Central memory CD8-positive, alpha-beta T cell (primary cell): ENCODE results near the gene IGLL1.
A peak's percentile ranks its signal among the peaks of the same experiment; 100 is the strongest.
"Not testable (repeated sequence)": the region's sequence is repeated elsewhere in the genome, so short reads cannot be mapped to it uniquely, and the experiment has no call there.

Source experiments
- ATAC-seq: fragments of 150-1000 bp; cut with Tn5 transposase; replicated peaks from 2 replicates; pipeline ENCODE4 v1.10.0; 2022; ENCODE audit warnings: mild to moderate bottlenecking, moderate FRiP score, moderate number of reproducible peaks; ENCODE audit not compliant: poor library complexity, severe bottlenecking; ENCODE audit errors: extremely low read depth
- DNase-seq, 2 donors: peaks; one replicate each; pipeline ENCODE4 v3.0.0; 2021; ENCODE audit warnings: low spot score in 2 of 2
- H3K27ac Mint-ChIP-seq: one replicate; pipeline ENCODE4 v1.8.0; 2022; ENCODE audit warnings: low read depth, mild to moderate bottlenecking, moderate library complexity, mixed read lengths
- H3K27me3 Mint-ChIP-seq: one replicate; pipeline ENCODE4 v1.8.0; 2022; ENCODE audit warnings: mixed read lengths
- H3K36me3 Mint-ChIP-seq: one replicate; pipeline ENCODE4 v1.8.0; 2022; ENCODE audit warnings: mild to moderate bottlenecking, moderate library complexity, mixed read lengths; ENCODE audit not compliant: insufficient read depth
- H3K4me1 Mint-ChIP-seq: one replicate; pipeline ENCODE4 v1.8.0; 2022; ENCODE audit warnings: mixed read lengths
- H3K4me3 Mint-ChIP-seq: one replicate; pipeline ENCODE4 v1.8.0; 2022; ENCODE audit warnings: mild to moderate bottlenecking, moderate library complexity, mixed read lengths
- H3K9me3 Mint-ChIP-seq: one replicate; pipeline ENCODE4 v1.8.0; 2022; ENCODE audit warnings: mixed read lengths

Gene IGLL1

DNA sequence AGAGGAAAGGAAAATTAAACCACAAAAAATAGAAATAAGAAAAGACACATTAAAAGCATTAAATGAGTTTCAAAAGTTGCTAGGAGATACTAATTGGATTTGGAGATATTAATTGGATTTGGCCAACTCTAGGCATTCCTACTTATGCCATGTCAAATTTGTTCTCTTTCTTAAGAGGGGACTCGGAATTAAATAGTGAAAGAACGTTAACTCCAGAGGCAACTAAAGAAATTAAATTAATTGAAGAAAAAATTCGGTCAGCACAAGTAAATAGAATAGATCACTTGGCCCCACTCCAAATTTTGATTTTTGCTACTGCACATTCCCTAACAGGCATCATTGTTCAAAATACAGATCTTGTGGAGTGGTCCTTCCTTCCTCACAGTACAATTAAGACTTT lies 37.7 kb downstream of the IGLL1 start:
- not testable (repeated sequence) for H3K4me3 Mint-ChIP-seq, ATAC-seq, H3K27me3 Mint-ChIP-seq, H3K9me3 Mint-ChIP-seq, H3K36me3 Mint-ChIP-seq, DNase-seq, H3K27ac Mint-ChIP-seq
- peaks cover 10% of the 10 kb centered on the region for H3K4me1 Mint-ChIP-seq

DNA sequence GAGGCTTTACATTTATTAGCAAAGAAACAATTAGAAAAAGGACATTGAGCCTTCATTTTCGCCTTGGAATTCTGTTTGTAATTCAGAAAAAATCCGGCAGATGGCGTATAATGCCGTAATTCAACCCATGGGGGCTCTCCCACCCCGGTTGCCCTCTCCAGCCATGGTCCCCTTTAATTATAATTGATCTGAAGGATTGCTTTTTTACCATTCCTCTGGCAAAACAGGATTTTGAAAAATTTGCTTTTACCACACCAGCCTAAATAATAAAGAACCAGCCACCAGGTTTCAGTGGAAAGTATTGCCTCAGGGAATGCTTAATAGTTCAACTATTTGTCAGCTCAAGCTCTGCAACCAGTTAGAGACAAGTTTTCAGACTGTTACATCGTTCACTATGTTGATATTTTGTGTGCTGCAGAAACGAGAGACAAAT lies 38.2 kb downstream of the IGLL1 start:
- H3K9me3 Mint-ChIP-seq, H3K36me3 Mint-ChIP-seq, DNase-seq, H3K27me3 Mint-ChIP-seq, ATAC-seq, H3K4me3 Mint-ChIP-seq, H3K27ac Mint-ChIP-seq: not testable (repeated sequence)
- H3K4me1 Mint-ChIP-seq: peaks cover 10% of the 10 kb centered on the region

DNA sequence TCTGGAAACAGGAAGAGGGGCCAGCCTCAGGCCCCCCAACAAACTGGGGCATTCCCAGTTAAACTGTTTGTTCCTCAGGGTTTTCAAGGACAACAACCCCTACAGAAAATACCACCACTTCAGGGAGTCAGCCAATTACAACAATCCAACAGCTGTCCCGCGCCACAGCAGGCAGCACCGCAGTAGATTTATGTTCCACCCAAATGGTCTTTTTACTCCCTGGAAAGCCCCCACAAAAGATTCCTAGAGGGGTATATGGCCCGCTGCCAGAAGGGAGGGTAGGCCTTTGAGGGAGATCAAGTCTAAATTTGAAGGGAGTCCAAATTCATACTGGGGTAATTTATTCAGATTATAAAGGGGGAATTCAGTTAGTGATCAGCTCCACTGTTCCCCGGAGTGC lies 39.3 kb downstream of the IGLL1 start:
- H3K4me1 Mint-ChIP-seq: peaks cover 10% of the 10 kb centered on the region
- H3K9me3 Mint-ChIP-seq, DNase-seq, H3K27me3 Mint-ChIP-seq, ATAC-seq, H3K27ac Mint-ChIP-seq, H3K4me3 Mint-ChIP-seq, H3K36me3 Mint-ChIP-seq: not testable (repeated sequence)

DNA sequence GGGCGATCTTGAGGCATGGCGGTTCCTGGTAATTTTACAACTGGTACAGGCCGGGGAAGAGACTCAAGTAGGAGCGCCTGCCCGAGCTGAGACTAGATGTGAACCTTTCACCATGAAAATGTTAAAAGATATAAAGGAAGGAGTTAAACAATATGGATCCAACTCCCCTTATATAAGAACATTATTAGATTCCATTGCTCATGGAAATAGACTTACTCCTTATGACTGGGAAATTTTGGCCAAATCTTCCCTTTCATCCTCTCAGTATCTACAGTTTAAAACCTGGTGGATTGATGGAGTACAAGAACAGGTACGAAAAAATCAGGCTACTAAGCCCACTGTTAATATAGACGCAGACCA lies 40.3 kb downstream of the IGLL1 start:
- not testable (repeated sequence) for H3K27ac Mint-ChIP-seq, H3K4me3 Mint-ChIP-seq, DNase-seq, H3K27me3 Mint-ChIP-seq, H3K36me3 Mint-ChIP-seq, ATAC-seq, H3K9me3 Mint-ChIP-seq
- peaks cover 10% of the 10 kb centered on the region for H3K4me1 Mint-ChIP-seq

DNA sequence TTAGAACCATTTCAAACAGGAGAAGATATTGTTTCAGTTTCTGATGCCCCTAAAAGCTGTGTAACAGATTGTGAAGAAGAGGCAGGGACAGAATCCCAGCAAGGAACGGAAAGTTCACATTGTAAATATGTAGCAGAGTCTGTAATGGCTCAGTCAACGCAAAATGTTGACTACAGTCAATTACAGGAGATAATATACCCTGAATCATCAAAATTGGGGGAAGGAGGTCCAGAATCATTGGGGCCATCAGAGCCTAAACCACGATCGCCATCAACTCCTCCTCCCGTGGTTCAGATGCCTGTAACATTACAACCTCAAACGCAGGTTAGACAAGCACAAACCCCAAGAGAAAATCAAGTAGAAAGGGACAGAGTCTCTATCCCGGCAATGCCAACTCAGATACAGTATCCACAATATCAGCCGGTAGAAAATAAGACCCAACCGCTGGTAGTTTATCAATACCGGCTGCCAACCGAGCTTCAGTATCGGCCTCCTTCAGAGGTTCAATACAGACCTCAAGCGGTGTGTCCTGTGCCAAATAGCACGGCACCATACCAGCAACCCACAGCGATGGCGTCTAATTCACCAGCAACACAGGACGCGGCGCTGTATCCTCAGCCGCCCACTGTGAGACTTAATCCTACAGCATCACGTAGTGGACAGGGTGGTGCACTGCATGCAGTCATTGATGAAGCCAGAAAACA lies 40.8 kb downstream of the IGLL1 start:
- no peak overlapping the region for H3K27ac Mint-ChIP-seq
- no peaks in the 10 kb centered on the region for H3K9me3 Mint-ChIP-seq
- peak; percentile 97 for ATAC-seq
- DNase-seq: peak; percentile 51 to 61
- H3K27me3 Mint-ChIP-seq: no peaks in the 10 kb centered on the region
- peak overlapping the region; percentile 14 for H3K4me3 Mint-ChIP-seq
- peaks cover 10% of the 10 kb centered on the region for H3K4me1 Mint-ChIP-seq
- peaks cover 2% of the 10 kb centered on the region for H3K36me3 Mint-ChIP-seq

DNA sequence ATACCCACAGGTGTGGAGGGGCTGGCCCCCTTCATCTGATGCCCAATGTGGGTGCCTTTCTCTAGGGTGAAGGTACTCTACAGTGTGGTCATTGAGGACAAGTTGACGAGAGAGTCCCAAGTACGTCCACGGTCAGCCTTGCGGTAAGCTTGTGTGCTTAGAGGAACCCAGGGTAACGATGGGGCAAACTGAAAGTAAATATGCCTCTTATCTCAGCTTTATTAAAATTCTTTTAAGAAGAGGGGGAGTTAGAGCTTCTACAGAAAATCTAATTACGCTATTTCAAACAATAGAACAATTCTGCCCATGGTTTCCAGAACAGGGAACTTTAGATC lies 41.4 kb downstream of the IGLL1 start:
- H3K27ac Mint-ChIP-seq, DNase-seq, H3K27me3 Mint-ChIP-seq, H3K36me3 Mint-ChIP-seq, H3K9me3 Mint-ChIP-seq, ATAC-seq, H3K4me3 Mint-ChIP-seq: not testable (repeated sequence)
- peaks cover 10% of the 10 kb centered on the region for H3K4me1 Mint-ChIP-seq

DNA sequence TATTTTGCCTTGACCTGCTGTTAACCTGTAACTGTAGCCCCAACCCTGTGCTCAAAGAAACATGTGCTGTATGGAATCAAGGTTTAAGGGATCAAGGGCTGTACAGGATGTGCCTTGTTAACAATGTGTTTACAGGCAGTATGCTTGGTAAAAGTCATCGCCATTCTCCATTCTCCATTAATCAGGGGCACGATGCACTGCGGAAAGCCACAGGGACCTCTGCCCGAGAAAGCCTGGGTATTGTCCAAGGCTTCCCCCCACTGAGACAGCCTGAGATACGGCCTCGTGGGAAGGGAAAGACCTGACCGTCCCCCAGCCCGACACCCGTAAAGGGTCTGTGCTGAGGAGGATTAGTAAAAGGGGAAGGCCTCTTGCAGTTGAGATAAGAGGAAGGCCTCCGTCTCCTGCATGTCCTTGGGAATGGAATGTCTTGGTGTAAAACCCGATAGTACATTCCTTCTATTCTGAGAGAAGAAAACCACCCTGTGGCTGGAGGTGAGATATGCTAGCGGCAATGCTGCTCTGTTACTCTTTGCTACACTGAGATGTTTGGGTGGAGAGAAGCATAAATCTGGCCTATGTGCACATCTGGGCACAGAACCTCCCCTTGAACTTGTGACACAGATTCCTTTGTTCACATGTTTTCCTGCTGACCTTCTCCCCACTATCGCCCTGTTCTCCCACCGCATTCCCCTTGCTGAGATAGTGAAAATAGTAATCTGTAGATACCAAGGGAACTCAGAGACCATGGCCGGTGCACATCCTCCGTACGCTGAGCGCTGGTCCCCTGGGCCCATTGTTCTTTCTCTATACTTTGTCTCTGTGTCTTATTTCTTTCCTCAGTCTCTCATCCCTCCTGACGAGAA lies 42.0 kb downstream of the IGLL1 start:
- H3K4me3 Mint-ChIP-seq, DNase-seq, H3K27ac Mint-ChIP-seq, ATAC-seq, H3K36me3 Mint-ChIP-seq, H3K9me3 Mint-ChIP-seq, H3K27me3 Mint-ChIP-seq: not testable (repeated sequence)
- peaks cover 10% of the 10 kb centered on the region for H3K4me1 Mint-ChIP-seq

DNA sequence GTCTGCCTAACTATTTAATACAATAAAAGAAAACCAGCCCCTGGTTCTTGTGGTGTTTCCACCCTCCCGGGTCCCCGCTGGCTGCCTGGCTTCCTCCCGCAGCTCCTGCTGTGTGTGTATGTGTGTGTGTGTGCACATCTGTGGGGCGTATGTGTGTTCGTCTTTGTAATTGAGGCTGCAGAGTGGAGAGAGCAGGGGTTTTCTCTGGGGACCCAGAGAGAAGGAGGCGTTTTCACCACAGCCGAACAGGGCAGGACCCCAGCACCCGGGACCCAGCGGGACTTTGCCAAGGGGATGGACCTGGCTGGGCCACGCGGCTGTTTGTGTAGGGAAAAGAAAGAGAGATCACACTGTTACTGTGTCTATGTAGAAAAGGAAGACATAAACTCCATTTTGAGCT lies 42.7 kb downstream of the IGLL1 start:
- no peaks in the 10 kb centered on the region for H3K27me3 Mint-ChIP-seq
- ATAC-seq: no peak
- H3K9me3 Mint-ChIP-seq: no peaks in the 10 kb centered on the region
- peaks cover 10% of the 10 kb centered on the region for H3K4me1 Mint-ChIP-seq
- H3K27ac Mint-ChIP-seq: no peak overlapping the region
- H3K36me3 Mint-ChIP-seq: peaks cover 2% of the 10 kb centered on the region
- DNase-seq: no peak
- H3K4me3 Mint-ChIP-seq: no peak overlapping the region

DNA sequence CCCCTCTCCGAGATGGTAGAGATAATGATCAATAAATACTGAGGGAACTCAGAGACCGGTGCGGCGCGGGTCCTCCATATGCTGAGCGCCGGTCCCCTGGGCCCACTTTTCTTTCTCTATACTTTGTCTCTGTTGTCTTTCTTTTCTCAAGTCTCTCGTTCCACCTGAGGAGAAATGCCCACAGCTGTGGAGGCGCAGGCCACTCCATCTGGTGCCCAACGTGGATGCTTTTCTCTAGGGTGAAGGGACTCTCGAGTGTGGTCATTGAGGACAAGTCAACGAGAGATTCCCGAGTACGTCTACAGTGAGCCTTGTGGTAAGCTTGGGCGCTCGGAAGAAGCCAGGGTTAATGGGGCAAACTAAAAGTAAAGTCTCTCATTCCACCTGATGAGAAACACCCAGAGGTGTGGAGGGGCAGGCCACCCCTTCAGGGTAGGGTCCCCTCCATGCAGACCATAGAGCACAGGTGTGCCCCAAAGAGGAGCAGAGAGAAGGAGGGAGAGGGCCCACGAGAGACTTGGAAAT lies 43.2 kb downstream of the IGLL1 start:
- DNase-seq: no peak
- no peak for ATAC-seq
- H3K4me1 Mint-ChIP-seq: peaks cover 10% of the 10 kb centered on the region
- no peak overlapping the region for H3K27ac Mint-ChIP-seq
- H3K36me3 Mint-ChIP-seq: peaks cover 2% of the 10 kb centered on the region
- no peaks in the 10 kb centered on the region for H3K9me3 Mint-ChIP-seq
- H3K27me3 Mint-ChIP-seq: no peaks in the 10 kb centered on the region
- H3K4me3 Mint-ChIP-seq: no peak overlapping the region

DNA sequence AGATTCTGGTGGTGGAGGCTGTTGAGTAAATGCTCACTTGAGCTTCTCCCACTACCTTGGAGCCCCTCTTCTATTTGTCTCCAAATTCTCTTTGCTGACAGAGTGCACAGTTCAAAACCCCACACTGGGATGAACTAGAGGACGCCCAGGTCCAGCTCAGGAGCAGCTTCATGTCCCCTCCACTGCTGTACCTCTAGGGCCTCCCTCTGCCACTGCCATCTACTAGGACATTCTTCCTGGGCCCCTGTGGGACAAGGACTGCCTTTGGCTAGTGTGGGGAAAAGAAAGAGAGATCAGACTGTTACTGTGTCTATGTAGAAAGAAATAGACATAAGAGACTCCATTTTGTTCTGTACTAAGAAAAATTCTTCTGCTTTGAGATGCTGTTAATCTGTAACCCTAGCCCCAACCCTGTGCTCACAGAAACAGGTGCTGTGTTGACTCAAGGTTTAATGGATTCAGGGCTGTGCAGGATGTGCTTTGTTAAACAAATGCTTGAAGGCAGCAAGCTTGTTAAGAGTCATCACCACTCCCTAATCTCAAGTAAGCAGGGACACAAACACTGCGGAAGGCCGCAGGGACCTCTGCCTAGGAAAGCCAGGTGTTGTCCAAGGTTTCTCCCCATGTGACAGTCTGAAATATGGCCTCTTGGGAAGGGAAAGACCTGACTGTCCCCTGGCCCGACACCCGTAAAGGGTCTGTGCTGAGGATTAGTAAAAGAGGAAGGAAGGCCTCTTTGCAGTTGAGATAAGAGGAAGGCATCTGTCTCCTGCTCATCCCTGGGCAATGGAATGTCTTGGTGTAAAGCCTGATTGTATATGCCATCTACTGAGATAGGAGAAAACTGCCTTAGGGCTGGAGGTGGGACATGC lies 44.1 kb downstream of the IGLL1 start:
- H3K36me3 Mint-ChIP-seq, ATAC-seq, DNase-seq, H3K9me3 Mint-ChIP-seq, H3K4me3 Mint-ChIP-seq, H3K27me3 Mint-ChIP-seq: not testable (repeated sequence)
- Mint-ChIP-seq H3K4me1 (peaks cover 10% of the 10 kb centered on the region), H3K27ac (peak overlapping the region; percentile 36)

DNA sequence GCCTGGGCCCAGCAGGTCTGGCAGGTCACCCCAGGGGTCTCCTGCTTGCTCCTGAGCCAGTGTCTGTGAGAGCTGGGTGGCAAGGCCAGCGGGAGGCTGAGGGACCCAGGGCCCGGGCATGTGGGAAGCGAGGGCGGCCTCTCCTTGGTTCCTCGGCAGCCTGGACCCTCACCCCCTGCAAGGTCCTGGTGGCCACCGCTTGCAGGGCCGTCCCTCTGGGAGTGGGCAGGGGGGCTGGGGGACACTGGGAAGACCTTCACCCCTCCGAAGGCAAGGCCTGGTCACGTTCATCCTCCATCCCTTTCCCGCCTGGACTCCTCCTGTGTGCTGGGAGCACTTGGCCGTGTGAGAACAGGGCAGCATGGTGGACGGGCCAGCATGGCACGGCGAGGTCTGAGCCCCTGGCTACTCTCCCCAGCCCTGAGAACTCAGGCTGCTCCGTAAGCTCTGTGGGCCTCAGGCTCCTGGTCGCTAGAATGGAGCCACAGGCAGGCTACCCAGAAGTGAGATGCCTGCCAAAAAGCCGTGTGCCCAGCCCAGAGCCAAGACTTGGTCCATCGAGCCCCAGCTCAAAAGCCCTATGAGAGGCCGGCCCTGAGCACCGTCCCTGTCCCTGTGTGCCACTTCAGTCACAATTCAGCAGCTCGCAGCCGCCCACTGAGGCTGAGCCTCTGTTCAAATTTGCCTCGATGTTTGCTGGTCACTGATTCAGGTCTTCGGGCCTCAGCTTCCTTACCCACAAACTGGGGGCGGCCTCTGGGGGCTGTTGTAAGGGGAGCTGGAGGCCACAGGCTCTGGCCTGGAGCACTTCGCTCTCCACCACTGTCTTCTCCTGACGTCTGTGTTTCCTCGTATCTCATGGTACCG lies 45.0 kb downstream of the IGLL1 start:
- DNase-seq (no peak), ATAC-seq (no peak)
- no peak overlapping the region for H3K4me3 Mint-ChIP-seq
- H3K27ac Mint-ChIP-seq: peak overlapping the region; percentile 36
- peaks cover 2% of the 10 kb centered on the region for H3K36me3 Mint-ChIP-seq
- no peaks in the 10 kb centered on the region for H3K9me3 Mint-ChIP-seq
- H3K27me3 Mint-ChIP-seq: no peaks in the 10 kb centered on the region
- H3K4me1 Mint-ChIP-seq: peaks cover 10% of the 10 kb centered on the region
